GM13977 (cell line): ENCODE results near the gene NT5C.

Source experiments
- DNase-seq: peaks from one replicate; pipeline ENCODE4 v3.0.0; 2012; ENCODE audit warnings: low spot score
- in situ Hi-C: fragments of 300-500 bp; cut with MboI; formaldehyde crosslinking; loops from one replicate; pipeline ENCODE4 v1.12.0; 2022; ENCODE audit warnings: low sequenced_read_pairs, low pct_unique_long_range_greater_than_20kb, mixed read lengths, inconsistent platforms; ENCODE audit not compliant: unreplicated experiment
- TF ChIP-seq, protein P1 (sequence below): IDR thresholded peaks from 2 replicates; pipeline ENCODE4 v1.5.1; 2012; ENCODE audit warnings: mild to moderate bottlenecking, control low read depth; ENCODE audit not compliant: insufficient read depth; ENCODE audit errors: extremely low read depth, missing control alignments

Gene NT5C

DNA sequence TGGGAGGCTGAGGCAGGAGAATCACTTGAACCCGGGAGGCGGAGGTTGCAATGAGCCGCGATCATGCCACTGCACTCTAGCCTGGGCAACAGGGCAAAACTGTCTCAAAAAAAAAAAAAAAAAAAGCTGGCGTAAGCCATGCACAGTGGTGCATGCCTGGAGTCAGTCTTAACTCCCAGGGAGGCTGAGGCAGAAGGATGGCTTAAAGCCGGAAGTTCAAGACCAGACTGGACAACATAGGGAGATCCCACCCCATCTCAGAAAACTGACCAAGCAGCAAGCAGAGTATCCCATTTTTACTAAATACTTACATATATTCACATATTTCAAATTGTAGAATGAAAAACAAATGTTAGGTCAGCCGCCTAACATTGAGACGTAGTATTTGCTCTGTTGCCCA is 4.6 kb downstream of the NT5C start:
- in situ Hi-C loops = no loop called here
- DNase-seq = no peak

DNA sequence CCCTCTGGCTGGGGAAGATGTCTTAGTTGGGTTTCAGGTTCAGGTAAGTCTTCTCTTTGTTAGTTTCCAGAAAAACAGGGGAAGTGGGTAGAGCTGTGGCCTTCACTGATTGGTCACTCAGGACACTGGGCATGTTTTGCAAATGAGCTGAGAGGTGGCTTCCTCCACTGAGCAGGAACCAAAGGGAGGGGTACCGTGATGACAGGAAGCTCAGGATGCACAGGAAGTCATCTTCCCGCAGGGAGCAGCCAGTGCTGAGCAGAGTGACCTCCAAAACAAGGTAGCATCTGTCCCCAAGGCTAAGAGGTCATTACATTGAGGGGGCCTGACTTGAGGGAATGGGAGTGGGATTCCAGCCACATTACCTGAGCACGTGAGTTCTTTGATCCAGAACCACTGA is 5.6 kb downstream of the NT5C start:
- in situ Hi-C loops = no loop called here
- no peak for DNase-seq
- TF ChIP-seq, protein P1, sequence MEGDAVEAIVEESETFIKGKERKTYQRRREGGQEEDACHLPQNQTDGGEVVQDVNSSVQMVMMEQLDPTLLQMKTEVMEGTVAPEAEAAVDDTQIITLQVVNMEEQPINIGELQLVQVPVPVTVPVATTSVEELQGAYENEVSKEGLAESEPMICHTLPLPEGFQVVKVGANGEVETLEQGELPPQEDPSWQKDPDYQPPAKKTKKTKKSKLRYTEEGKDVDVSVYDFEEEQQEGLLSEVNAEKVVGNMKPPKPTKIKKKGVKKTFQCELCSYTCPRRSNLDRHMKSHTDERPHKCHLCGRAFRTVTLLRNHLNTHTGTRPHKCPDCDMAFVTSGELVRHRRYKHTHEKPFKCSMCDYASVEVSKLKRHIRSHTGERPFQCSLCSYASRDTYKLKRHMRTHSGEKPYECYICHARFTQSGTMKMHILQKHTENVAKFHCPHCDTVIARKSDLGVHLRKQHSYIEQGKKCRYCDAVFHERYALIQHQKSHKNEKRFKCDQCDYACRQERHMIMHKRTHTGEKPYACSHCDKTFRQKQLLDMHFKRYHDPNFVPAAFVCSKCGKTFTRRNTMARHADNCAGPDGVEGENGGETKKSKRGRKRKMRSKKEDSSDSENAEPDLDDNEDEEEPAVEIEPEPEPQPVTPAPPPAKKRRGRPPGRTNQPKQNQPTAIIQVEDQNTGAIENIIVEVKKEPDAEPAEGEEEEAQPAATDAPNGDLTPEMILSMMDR = no peak

More for the DNA sequence above, 4.6 kb downstream of the NT5C start:
- TF ChIP-seq, protein P1 = no peak

GRCh38 chr17:75124819-75125162 is 6.8 kb downstream of the NT5C start:
- DNase-seq = no peak
- TF ChIP-seq, protein P1 = no peak
- in situ Hi-C loops = no loop called here

- TF ChIP-seq, protein P1 = no peak
- in situ Hi-C loops = no loop called here
- DNase-seq = no peak
Measured at GRCh38 chr17:75124041-75124818, 7.3 kb downstream of the NT5C start.

DNA sequence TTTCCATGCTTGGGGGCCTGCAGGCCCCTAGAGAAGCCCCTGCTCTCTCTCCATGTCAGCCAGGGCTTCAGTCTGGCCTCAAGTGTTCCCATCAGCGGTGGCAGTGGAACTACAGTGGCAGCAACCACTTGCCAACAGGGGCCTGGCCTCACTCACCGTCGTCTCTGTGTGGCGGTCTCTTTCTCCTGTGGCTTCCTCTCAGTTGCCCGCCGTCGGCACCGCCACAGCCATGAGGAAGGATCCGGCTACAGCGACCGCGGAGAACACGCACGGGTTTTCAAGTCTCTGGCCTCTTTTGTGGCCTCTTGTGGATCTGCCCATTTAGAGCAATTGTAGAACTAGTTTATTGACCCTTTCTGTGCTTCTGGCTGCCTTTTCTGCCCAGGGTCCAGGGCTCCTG is 13.2 kb downstream of the NT5C start:
- no peak for DNase-seq
- in situ Hi-C loops = no loop called here
- TF ChIP-seq, protein P1 = no peak

DNA sequence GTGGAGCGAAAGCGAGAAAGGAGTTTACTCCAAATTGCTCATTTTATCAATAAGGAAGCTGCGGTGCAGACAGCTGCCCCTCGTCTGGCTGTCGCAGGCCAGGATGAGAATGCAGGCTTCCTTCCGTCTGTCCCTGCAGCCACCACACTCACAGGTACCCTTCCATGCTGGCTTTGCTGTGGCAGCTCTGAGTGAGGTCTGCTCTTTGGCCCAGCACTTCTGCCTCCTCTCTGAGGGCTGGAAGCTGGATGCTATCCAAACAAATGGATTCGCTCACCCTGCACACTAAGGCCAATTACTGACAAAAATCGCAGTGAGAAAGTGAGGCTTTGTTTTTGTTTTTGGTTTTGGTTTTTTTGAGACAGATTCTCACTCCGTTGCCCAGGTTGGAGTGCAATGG is 14.8 kb downstream of the NT5C start:
- in situ Hi-C loops = no loop called here
- DNase-seq = no peak
- TF ChIP-seq, protein P1 = no peak
